Testis (tissue), 2 donors: ENCODE measurements around the gene CTXND1.

Experiments used
- CTCF ChIP-seq, 3 experiments: fragments of 450-650 bp in 2 of 3; fragments of 200-600 bp in 1 of 3; sonication (generic) in 1 of 3; IDR thresholded peaks; one replicate each; pipeline ENCODE4 v1.5.1; 2016 to 2019; ENCODE audit warnings: antibody characterized with exemption in 3 of 3, mild to moderate bottlenecking in 2 of 3, moderate library complexity in 1 of 3
- POLR2A ChIP-seq: fragments of 450-650 bp; IDR thresholded peaks from one replicate; pipeline ENCODE4 v1.6.1; 2017; ENCODE audit warnings: antibody characterized with exemption, mild to moderate bottlenecking, moderate library complexity

GRCh38 chr15:80168421-80168820, 83.6 kb downstream of the CTXND1 start:
- no peak for TF ChIP-seq POLR2A
- no peak for TF ChIP-seq CTCF (IDR thresholded peaks at IDR 0.05)
